ENCODE results near the gene DPYD. TPM values are rescaled to one million over a fixed set of nuclear protein-coding genes. Genes with fewer than 3 reads are reported as not detected.

Gene DPYD
- total RNA-seq, 4 donors from 2014 or later = 30.9 to 66.6 (median 48.2) TPM

DNA sequence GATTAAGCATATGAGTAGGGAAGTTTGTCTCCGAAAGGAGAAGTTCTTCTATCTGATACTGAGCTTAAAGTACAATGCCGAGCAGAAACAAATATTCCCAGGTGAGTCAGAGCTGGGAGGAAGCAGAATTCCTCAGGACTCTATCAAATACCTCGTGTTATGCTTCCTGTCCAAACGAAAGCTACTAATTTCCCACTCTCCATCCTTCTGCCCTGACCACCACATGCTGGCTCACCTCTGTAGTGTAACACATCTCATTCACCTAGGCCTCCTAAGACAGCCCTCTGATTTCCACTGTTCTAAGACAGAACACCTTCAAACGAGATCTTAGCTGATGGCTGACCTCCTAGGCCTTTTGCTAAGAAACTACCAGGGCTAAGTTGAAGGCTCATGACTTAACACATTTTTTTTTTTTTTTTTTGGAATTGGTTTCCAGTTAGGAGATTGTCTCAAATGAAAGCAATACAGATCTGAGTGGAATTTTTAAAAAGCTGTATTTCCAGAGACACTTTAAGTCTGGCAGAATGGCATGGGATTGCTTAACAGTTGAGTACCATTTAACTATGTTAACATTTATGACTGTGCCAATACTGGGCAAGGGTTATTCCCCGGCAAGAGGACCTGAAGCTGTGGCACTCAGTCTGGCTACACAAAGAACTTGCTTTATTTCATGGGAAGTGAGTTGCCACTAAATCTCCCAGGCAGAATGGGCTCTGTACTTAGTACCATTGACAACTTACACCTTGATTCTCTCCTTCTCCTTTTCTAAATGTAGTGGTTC lies 583.4 kb downstream of the DPYD start:
- H3K4me3 ChIP-seq = no peak overlapping the region
- DNase-seq = no peak
- no peaks in the 10 kb centered on the region for H3K4me1 ChIP-seq
- H3K36me3 ChIP-seq = no peaks in the 10 kb centered on the region
- no peaks in the 10 kb centered on the region for H3K9me3 ChIP-seq
- H3K27me3 ChIP-seq = no peaks in the 10 kb centered on the region
- intact Hi-C loops (cut with DNase I; ENCODE audit: low total_unique reads) = no loop called here
- TF ChIP-seq, protein P1, sequence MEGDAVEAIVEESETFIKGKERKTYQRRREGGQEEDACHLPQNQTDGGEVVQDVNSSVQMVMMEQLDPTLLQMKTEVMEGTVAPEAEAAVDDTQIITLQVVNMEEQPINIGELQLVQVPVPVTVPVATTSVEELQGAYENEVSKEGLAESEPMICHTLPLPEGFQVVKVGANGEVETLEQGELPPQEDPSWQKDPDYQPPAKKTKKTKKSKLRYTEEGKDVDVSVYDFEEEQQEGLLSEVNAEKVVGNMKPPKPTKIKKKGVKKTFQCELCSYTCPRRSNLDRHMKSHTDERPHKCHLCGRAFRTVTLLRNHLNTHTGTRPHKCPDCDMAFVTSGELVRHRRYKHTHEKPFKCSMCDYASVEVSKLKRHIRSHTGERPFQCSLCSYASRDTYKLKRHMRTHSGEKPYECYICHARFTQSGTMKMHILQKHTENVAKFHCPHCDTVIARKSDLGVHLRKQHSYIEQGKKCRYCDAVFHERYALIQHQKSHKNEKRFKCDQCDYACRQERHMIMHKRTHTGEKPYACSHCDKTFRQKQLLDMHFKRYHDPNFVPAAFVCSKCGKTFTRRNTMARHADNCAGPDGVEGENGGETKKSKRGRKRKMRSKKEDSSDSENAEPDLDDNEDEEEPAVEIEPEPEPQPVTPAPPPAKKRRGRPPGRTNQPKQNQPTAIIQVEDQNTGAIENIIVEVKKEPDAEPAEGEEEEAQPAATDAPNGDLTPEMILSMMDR (IDR thresholded peaks at IDR 0.05) = no peak
- no peak for TF ChIP-seq POLR2A (IDR thresholded peaks at IDR 0.05)
- no peak overlapping the region for H3K27ac ChIP-seq

DNA sequence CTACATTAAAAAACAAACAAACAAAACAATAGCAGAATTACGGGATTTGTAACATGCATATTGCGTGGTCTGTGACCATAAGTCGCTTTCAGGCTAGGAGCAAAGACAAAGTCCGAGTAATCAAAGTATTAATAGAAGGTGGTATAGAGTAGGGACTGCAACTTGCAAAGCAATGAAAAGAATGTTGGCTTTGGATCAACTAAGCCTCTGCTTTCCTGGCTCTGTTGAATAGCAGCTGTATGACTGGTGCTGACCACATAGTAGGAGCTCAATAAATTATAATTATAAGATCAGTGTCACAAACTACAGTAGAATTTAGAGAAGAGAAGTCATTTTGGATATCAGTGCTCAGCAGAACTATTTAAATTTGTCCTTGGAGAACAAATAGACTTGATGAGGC lies 586.4 kb downstream of the DPYD start:
- intact Hi-C loops (cut with DNase I; ENCODE audit: low total_unique reads) = no loop called here

DNA sequence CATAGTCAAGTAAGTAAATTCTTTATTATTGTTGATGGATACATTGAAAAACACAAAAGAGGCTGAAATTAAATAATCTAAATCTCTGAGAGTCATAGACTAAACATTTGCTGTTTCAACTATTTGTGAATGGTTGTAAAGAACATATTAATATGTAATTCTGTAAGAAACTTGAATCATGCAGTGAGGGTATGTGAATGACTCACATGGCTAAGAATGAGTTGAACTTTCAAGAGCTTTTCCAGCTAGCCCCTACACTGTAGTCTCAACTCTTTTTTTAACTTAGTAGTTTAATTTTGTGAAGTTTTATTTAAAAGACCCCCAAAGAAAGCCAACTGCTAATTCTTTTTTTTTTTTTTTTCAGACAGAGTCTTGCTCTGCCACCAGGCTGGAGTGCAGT lies 588.1 kb downstream of the DPYD start:
- no peak overlapping the region for H3K27ac ChIP-seq
- TF ChIP-seq, protein P1 (IDR thresholded peaks at IDR 0.05) = no peak
- no peak for TF ChIP-seq POLR2A (IDR thresholded peaks at IDR 0.05)
- H3K9me3 ChIP-seq = no peaks in the 10 kb centered on the region
- no peak for DNase-seq
- H3K4me3 ChIP-seq = no peak overlapping the region
- intact Hi-C loops (cut with DNase I; ENCODE audit: low total_unique reads) = no loop called here
- H3K36me3 ChIP-seq = no peaks in the 10 kb centered on the region
- no peaks in the 10 kb centered on the region for H3K4me1 ChIP-seq
- H3K27me3 ChIP-seq = no peaks in the 10 kb centered on the region

More for the DNA sequence above, 586.4 kb downstream of the DPYD start:
- no peak for TF ChIP-seq POLR2A (IDR thresholded peaks at IDR 0.05)
- TF ChIP-seq, protein P1 (IDR thresholded peaks at IDR 0.05) = no peak
- H3K36me3 ChIP-seq = no peaks in the 10 kb centered on the region
- no peaks in the 10 kb centered on the region for H3K27me3 ChIP-seq
- no peaks in the 10 kb centered on the region for H3K9me3 ChIP-seq
- no peak overlapping the region for H3K4me3 ChIP-seq
- H3K4me1 ChIP-seq = no peaks in the 10 kb centered on the region
- no peak for DNase-seq
- H3K27ac ChIP-seq = no peak overlapping the region

- no peaks in the 10 kb centered on the region for H3K9me3 ChIP-seq
- DNase-seq = no peak
- no peak for TF ChIP-seq POLR2A (IDR thresholded peaks at IDR 0.05)
- TF ChIP-seq, protein P1 (IDR thresholded peaks at IDR 0.05) = no peak
- no peaks in the 10 kb centered on the region for H3K27me3 ChIP-seq
- H3K27ac ChIP-seq = no peak overlapping the region
- H3K36me3 ChIP-seq = no peaks in the 10 kb centered on the region
- H3K4me1 ChIP-seq = no peaks in the 10 kb centered on the region
- intact Hi-C loops (cut with DNase I; ENCODE audit: low total_unique reads) = no loop called here
- H3K4me3 ChIP-seq = no peak overlapping the region
Observed at GRCh38 chr1:97331165-97331564, 589.7 kb downstream of the DPYD start.

DNA sequence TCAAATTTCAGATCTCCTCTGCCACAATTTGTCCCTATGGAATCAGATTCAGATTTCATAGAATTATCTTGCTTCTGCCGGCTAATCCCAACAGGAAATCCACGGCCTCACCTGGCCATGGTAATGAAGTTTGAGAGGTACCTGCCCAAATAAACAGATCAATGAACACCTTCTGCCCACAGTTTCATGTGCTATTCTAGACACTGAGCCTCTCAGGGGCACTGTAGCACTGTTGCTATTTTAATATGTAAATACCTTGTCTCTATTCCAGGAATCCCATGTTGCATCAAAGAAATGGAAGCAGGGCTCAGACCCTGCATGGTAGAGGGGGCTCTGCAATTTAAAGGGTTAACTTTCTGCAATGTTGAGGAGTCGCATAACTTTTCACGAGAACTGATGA lies 606.1 kb downstream of the DPYD start:
- intact Hi-C loops (cut with DNase I; ENCODE audit: low total_unique reads) = no loop called here
- Histone ChIP-seq H3K4me3 (no peak overlapping the region), H3K9me3 (no peaks in the 10 kb centered on the region), H3K27ac (no peak overlapping the region), H3K27me3 (no peaks in the 10 kb centered on the region), H3K4me1 (no peaks in the 10 kb centered on the region), H3K36me3 (no peaks in the 10 kb centered on the region)
- no peak for TF ChIP-seq POLR2A (IDR thresholded peaks at IDR 0.05)
- TF ChIP-seq, protein P1 (IDR thresholded peaks at IDR 0.05) = no peak
- no peak for DNase-seq

Data from uterus (tissue), 4 donors.